ENCODE results near the gene DHRS4. TPM values are rescaled to one million over a fixed set of nuclear protein-coding genes. Genes with fewer than 3 reads are reported as not detected.

DHRS4 gene
- 10 to 100 TPM; 20.8 to 22.5 TPM for total RNA-seq

DNA sequence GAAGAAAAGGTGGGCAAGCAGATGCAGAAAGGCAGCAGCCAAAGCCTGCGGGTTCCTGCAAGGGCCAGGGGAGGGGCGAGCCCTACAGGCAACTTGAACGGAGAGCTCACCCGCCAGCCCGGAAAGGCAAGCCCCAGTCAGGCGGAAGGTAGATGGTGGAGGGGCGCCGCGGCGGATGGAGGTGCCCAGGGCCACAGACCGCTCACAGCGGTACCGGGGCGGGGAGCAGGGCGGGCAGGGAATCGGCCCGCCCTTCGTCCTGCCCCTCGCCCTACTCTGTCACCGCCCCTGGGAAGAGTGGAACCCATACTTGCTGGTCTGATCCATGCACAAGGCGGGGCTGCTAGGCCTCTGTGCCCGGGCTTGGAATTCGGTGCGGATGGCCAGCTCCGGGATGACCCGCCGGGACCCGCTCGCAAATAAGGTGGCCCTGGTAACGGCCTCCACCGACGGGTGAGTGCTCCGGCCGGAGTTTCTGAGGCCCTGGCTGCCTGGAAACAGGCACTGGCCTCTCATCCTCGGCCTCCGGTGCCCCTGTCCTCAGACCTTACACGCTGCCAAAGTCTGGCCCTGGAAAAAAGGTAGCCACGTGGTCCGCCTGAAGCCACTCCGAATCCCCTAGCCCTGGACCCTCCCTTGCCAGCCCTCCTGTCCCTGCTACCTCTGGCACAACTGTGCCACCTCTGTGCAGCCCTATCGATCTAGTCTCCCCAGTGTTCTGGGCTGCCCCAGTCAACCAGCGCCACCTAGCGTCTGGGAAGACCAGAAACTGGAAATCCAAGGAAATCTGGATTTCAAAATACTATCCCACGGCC, at the start of gene DHRS4:
Gene DHRS4 (plus strand): TSS at position 307 of the 815 bp plus-strand sequence. CDS start 19 bp downstream, at position 326.
- POLR2A ChIA-PET: no interaction called here
- CTCF ChIA-PET: interaction anchor here (0.6 to 1.6 kb wide), 3 partner anchors 88 to 384 kb away, joined by 3 read pairs; no protein-coding TSS in a partner anchor

GRCh38 chr14:23910101-23910875, 43.3 kb upstream of the DHRS4 start:
- CTCF ChIA-PET: interaction anchor here (0.9 to 2.5 kb wide), 5 partner anchors 8 to 322 kb away, joined by 3 to 9 read pairs (median 4); no protein-coding TSS in a partner anchor
- POLR2A ChIA-PET: no interaction called here

- CTCF ChIA-PET: interaction anchor here (0.9 to 2.5 kb wide), 5 partner anchors 9 to 322 kb away, joined by 3 to 9 read pairs (median 4); no protein-coding TSS in a partner anchor
- POLR2A ChIA-PET: no interaction called here
Observed at GRCh38 chr14:23910876-23911210, 42.7 kb upstream of the DHRS4 start.

DNA sequence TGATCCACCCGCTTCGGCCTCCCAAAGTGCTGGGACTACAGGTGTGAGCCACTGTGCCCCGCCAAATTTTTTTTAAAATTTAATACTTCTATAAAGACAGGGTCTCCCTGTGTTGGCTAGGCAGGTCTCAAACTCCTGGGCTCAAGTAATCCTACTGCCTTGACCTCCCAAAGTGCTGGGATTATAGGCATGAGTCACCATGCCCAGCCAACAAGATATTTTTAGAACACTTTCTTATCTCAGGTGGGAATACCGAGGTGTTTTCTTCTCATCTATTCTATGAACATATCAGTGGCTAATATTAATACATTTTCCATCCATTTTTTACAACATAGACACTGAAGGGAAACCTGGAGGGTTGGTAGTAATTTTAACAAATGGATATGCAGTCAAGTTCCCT, 38.0 kb upstream of the DHRS4 start:
- ChIA-PET POLR2A (no interaction called here), CTCF (no interaction called here)

GRCh38 chr14:23916004-23916403, 37.6 kb upstream of the DHRS4 start:
- ChIA-PET POLR2A (no interaction called here), CTCF (no interaction called here)

DNA sequence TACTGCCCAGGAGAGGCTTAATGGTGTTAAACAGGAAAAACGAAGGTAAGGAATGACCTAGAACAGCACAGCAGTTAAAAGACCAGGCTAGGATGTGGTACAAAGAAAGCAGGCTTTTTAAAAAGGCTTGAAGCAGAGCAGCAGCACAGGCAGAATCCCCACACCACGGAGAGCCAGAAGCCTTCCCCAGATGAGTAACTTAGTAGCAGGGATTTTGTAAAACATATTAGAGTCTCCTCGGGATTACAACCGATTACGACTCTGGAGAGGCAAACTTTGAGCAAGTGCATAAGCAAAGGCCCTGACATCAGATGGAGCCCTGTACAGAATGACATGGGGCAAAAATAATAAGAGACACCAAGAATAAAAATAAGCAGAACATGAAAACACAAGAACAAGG, 37.1 kb upstream of the DHRS4 start:
- POLR2A ChIA-PET: no interaction called here
- CTCF ChIA-PET: no interaction called here

GRCh38 chr14:23922545-23922944, 31.0 kb upstream of the DHRS4 start:
- CTCF ChIA-PET: interaction anchor here (1.5 kb wide), 1 partner anchor 290 kb away, joined by 3 read pairs; no protein-coding TSS in a partner anchor
- POLR2A ChIA-PET: no interaction called here

DNA sequence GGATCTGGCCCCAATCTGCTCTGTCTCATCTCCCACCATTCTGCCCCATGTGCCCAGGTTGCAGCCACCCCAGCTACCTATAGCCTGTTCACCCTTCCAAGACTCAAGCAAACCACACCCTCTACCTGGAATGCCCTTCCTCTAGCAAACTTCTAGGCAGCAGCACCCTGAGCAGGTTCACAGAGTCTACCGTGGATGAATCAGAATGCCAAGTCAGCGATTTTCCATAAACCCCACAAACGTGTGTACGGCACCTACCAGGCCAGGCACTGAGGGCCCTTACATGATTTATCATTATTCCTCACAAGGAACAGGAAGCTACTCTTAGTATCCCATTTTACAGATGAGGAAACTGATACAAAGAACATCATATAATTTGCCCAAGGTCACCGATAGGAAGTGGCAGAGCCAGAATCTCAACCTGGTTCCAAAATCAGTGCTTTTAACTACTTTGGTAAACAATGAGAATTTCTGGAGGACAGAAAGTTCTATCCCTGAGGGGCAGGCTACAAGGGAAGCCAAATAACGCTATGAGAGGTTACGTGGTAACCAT, 28.0 kb upstream of the DHRS4 start:
- POLR2A ChIA-PET: no interaction called here
- CTCF ChIA-PET: no interaction called here

DNA sequence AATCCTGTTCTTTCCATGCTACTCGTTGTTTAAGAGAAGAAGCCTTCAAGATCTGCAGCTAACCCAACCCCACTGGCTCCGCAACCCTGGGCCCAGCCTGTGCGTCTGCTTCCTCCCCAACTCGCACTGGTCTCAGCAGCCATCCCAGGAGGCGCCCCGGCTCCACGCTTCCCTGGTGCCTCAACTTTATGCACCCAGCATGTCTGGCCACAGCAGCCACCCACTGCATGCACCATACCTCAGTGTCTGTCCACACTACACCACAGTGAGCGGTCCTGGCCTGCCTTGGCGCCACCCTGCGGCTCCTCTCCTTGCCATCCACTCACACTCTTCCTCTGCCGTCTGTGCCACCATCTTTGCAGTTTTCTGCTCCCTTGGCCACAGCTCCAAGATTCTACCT, 27.0 kb upstream of the DHRS4 start:
- POLR2A ChIA-PET: no interaction called here
- CTCF ChIA-PET: no interaction called here

- CTCF ChIA-PET: interaction anchor here (1.5 to 2.8 kb wide), 3 partner anchors 297 to 370 kb away, joined by 3 to 16 read pairs (median 5); no protein-coding TSS in a partner anchor
- POLR2A ChIA-PET: no interaction called here
Observed at GRCh38 chr14:23929136-23929535, 24.4 kb upstream of the DHRS4 start.

GRCh38 chr14:23929822-23930294, 23.7 kb upstream of the DHRS4 start:
- CTCF ChIA-PET: interaction anchor here (0.7 to 2.8 kb wide), 5 partner anchors 17 to 370 kb away, joined by 3 to 16 read pairs (median 3); no protein-coding TSS in a partner anchor
- POLR2A ChIA-PET: no interaction called here

DNA sequence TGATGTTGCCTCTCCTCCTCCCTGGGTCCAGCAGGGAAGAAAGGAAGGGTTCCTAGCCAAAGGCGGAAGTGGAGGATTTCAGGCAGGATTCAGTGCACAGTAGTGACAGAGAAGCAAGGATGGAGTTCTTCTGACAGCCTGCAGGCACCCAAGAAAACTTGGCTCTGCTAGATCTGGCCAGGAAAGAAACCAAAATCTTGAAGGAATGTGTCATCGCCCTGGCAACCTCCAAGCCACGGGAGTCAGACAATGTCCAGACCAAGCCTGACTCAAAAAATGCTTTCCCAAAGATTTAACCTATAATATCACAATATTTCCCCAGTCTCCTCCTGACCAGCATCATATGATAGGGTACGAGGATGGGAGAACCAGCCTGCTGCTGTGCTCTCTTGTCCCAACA, 22.8 kb upstream of the DHRS4 start:
- ChIA-PET CTCF (interaction anchor here (0.9 to 2.8 kb wide), 5 partner anchors 21 to 371 kb away, joined by 3 to 16 read pairs (median 3); no protein-coding TSS in a partner anchor), POLR2A (no interaction called here)

- ChIA-PET CTCF (interaction anchor here (1.1 to 2.8 kb wide), 2 partner anchors 299 to 341 kb away, joined by 3 to 16 read pairs; no protein-coding TSS in a partner anchor), POLR2A (no interaction called here)
Observed at GRCh38 chr14:23931721-23932289, 21.8 kb upstream of the DHRS4 start.

DNA sequence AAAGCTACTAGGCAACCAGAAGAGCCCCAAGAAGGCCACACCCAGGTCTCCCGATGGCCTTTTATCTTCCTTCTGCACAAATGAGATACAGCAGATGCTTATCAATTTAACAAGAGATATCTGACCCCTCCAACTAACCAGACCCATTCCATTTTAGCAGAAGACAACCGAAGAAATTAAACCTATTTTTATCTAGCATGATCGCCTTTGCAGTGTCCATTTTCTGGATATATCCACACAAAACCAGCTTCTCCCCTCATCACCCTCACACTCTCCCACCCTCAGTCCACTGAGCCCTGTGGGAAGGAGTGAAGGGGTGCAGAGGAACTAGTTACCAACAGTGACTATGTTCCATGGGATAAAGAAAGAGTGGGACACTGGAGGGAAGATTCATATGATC, 20.9 kb upstream of the DHRS4 start:
- ChIA-PET CTCF (no interaction called here), POLR2A (no interaction called here)

- CTCF ChIA-PET: no interaction called here
- POLR2A ChIA-PET: no interaction called here
Observed at GRCh38 chr14:23933108-23933741, 20.3 kb upstream of the DHRS4 start.

GRCh38 chr14:23933742-23934128, 19.8 kb upstream of the DHRS4 start:
- CTCF ChIA-PET: no interaction called here
- POLR2A ChIA-PET: no interaction called here

DNA sequence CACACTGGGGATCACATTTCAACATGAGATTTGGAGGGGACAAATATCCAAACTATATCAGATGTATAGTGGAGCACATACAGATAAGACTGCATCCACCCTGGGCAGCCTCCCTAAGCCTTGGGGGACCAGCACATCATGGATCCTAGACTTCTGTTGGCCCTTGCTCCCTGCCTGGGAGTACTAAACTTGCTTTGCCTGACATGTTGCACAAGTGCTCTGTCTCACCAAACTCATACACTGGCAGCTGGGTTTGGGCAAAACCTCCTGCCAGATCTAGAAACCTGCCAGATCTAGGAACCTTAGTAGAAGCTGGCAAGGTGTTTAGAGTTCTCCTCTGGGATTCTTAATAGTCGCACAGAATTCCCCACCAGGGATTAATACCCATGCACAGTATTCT, 18.4 kb upstream of the DHRS4 start:
- CTCF ChIA-PET: interaction anchor here (1.5 kb wide), 1 partner anchor 303 kb away, joined by 4 read pairs; no protein-coding TSS in a partner anchor
- POLR2A ChIA-PET: no interaction called here

DNA sequence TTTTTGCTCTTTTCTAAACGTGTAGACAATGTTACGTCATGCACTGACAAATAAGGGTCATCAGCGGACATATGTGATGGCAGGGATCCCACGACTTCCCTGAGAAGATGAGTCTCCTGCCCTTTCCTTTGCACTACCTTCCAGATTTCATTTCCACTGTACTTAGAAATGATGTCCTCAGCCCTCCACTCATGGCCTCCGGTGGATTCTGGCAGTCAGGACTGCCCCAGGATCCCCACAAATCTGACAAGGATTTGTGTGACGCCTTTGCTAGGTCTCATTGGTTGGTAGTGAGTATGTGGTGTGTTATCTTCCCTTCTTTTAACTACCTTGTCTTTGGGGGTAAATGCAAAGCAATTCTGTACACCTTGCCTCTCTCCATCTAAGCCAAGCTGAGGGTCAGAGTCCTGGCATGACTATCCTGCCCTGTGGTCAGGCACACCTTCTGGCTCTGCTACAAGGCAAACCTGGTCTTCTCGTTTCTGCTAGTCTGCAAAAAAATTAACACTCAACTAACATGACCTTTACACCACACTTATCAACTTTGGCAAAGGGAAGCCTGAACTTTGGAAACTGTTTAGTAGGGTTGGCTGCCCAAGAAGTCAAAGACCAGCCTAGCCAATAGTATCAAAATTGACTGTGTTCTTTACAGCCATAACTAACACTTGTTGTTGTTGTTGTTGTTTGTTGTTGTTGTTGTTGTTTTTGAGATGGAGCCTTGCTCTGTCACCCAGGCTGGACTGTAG, 17.3 kb upstream of the DHRS4 start:
- POLR2A ChIA-PET: no interaction called here
- CTCF ChIA-PET: no interaction called here

GRCh38 chr14:23937203-23937602, 16.4 kb upstream of the DHRS4 start:
- ChIA-PET POLR2A (no interaction called here), CTCF (no interaction called here)

Measured in activated CD8-positive, alpha-beta memory T cell treated with anti-CD3 and anti-CD28 coated beads for 36 hours (primary cell).